Subcutaneous abdominal adipose tissue (tissue), 5 donors: ENCODE results near the gene SGMS1.
"Not testable (repeated sequence)": the region's sequence is repeated elsewhere in the genome, so short reads cannot be mapped to it uniquely, and the experiment has no call there.

Source experiments
- H3K27ac ChIP-seq: one replicate; pipeline ENCODE4 v1.7.0; 2013; ENCODE audit warnings: low read depth, mild to moderate bottlenecking, inconsistent platforms, low read length, moderate library complexity
- H3K27me3 ChIP-seq, 5 donors: one replicate each; pipeline ENCODE4 v1.7.0; 2013; ENCODE audit warnings: low read length in 5 of 5, inconsistent platforms in 1 of 5; ENCODE audit not compliant: control insufficient read depth in 5 of 5, insufficient read depth in 4 of 5
- H3K36me3 ChIP-seq, 5 donors: one replicate each; pipeline ENCODE4 v1.7.0; 2013; ENCODE audit warnings: low read length in 5 of 5; ENCODE audit not compliant: control insufficient read depth in 5 of 5, insufficient read depth in 5 of 5
- H3K4me1 ChIP-seq, 5 donors: one replicate each; pipeline ENCODE4 v1.7.0; 2013; ENCODE audit warnings: low read length in 5 of 5, mild to moderate bottlenecking in 3 of 5, moderate library complexity in 1 of 5; ENCODE audit not compliant: control insufficient read depth in 5 of 5, insufficient read depth in 5 of 5
- H3K4me3 ChIP-seq, 5 donors: one replicate each; pipeline ENCODE4 v1.7.0; 2013; ENCODE audit warnings: low read length in 5 of 5, low read depth in 1 of 5
- H3K9ac ChIP-seq, 5 donors: one replicate each; pipeline ENCODE4 v1.7.0; 2013; ENCODE audit warnings: low read length in 5 of 5, mild to moderate bottlenecking in 4 of 5, moderate library complexity in 3 of 5
- H3K9me3 ChIP-seq, 5 donors: one replicate each; pipeline ENCODE4 v1.7.0; 2013; ENCODE audit warnings: low read length in 5 of 5; ENCODE audit not compliant: control insufficient read depth in 5 of 5
- donor health status: healthy.
- donor health status: healthy.
- donor health status: healthy.
- donor health status: healthy.
- donor health status: healthy.

The SGMS1 gene

DNA sequence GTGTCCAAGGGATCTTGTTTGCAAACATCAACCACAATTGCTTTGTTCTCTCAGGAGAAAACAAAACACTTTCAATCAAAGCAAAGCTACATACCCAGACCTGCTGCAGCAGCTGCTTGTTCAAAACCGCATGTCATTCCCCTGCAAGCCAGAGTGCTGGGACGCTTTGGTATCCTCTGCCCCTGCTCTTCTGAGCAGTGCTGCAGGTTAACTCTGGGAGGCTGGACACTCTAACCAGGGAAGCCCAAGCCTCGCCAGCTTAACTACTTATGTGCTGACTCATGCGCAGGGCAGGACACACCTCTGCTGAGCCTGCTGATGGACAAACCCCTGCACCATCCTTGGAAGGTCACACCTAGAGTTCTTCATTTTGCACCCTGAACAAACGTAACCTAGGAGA, 344.3 kb downstream of the SGMS1 start:
- Histone ChIP-seq H3K36me3 (no peaks in the 10 kb centered on the region), H3K27ac (no peak overlapping the region), H3K4me3 (no peak overlapping the region), H3K27me3 (peaks cover 0 to 2% (median 0%) of the 10 kb centered on the region in 5 donors), H3K9me3 (no peaks in the 10 kb centered on the region), H3K9ac (no peak overlapping the region), H3K4me1 (no peaks in the 10 kb centered on the region)

DNA sequence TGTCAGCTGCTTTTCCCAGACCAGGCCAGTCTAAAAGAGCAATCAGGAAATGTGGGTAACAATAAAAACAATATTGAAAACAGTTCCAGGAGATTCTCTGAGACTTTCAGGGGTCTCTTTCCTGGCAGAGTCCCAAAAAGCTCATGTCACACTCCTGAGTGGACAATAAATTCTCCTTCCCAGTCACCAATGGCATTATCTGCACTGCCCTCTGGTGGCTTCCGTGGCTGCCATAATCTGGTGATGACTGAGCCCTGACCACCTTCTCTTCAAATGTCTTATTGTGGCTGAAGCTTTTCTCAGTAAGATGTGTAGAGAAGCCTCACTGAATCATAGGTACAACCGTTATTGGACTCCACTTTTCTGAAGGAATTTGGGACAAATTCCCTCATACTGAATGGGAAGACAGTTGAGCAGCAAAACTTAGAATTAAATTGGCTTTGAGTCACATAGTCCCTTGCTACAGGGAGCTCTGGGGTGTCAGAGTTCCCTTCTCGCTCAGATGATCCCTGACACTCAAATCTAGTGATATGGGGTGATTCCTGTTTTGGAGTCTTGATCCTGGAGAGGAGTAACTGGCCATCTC, 348.0 kb downstream of the SGMS1 start:
- Histone ChIP-seq H3K4me1 (no peaks in the 10 kb centered on the region), H3K9ac (no peak overlapping the region), H3K27me3 (peaks cover 0 to 2% (median 0%) of the 10 kb centered on the region in 5 donors), H3K9me3 (no peaks in the 10 kb centered on the region), H3K4me3 (no peak overlapping the region), H3K36me3 (no peaks in the 10 kb centered on the region), H3K27ac (no peak overlapping the region)

- H3K27ac ChIP-seq, result no peak overlapping the region
- H3K4me3 ChIP-seq, result no peak overlapping the region
- H3K9me3 ChIP-seq, result no peaks in the 10 kb centered on the region
These were observed 351.2 kb downstream of the SGMS1 start for GRCh38 chr10:50272531-50272930.

GRCh38 chr10:50271564-50272250, 352.0 kb downstream of the SGMS1 start:
- H3K9me3 ChIP-seq, result no peaks in the 10 kb centered on the region
- peaks cover 0 to 2% (median 0%) of the 10 kb centered on the region in 5 donors for H3K27me3 ChIP-seq
- H3K4me1 ChIP-seq, result no peaks in the 10 kb centered on the region
- H3K4me3 ChIP-seq, result no peak overlapping the region
- no peak overlapping the region for H3K27ac ChIP-seq
- H3K36me3 ChIP-seq, result no peaks in the 10 kb centered on the region
- no peak overlapping the region for H3K9ac ChIP-seq

More at GRCh38 chr10:50272531-50272930, 351.2 kb downstream of the SGMS1 start:
- Histone ChIP-seq H3K27me3 (peaks cover 0 to 2% (median 0%) of the 10 kb centered on the region in 5 donors), H3K4me1 (no peaks in the 10 kb centered on the region), H3K9ac (no peak overlapping the region), H3K36me3 (no peaks in the 10 kb centered on the region)

DNA sequence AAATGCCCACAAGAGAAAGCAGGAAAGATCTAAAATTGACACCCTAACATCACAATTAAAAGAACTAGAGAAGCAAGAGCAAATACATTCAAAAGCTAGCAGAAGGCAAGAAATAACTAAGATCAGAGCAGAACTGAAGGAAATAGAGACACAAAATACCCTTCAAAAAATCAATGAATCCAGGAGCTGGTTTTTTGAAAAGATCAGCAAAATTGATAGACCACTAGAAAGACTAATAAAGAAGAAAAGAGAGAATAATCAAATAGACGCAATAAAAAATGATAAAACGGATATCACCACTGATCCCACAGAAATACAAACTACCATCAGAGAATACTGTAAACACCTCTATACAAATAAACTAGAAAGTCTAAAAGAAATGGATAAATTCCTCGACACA, 355.9 kb downstream of the SGMS1 start:
- not testable (repeated sequence) for H3K27me3 ChIP-seq, H3K9ac ChIP-seq, H3K4me1 ChIP-seq, H3K36me3 ChIP-seq, H3K27ac ChIP-seq, H3K9me3 ChIP-seq, H3K4me3 ChIP-seq

DNA sequence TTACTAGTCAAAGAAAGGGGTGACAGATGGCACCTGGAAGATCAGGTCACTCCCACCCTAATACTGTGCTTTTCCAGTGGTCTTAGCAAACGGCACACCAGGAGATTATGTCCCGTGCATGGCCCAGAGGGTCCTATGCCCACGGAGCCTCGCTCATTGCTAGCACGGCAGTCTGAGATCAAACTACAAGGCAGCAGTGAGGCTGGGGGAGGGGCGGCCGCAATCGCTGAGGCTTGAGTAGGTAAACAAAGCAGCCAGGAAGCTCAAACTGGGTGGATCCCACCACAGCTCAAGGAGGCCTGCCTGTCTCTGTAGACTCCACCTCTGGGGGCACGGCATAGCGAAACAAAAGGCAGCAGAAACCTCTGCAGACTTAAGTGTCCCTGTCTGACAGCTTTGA, 361.1 kb downstream of the SGMS1 start:
- not testable (repeated sequence) for H3K9me3 ChIP-seq, H3K27me3 ChIP-seq, H3K9ac ChIP-seq, H3K4me3 ChIP-seq, H3K27ac ChIP-seq, H3K36me3 ChIP-seq, H3K4me1 ChIP-seq

DNA sequence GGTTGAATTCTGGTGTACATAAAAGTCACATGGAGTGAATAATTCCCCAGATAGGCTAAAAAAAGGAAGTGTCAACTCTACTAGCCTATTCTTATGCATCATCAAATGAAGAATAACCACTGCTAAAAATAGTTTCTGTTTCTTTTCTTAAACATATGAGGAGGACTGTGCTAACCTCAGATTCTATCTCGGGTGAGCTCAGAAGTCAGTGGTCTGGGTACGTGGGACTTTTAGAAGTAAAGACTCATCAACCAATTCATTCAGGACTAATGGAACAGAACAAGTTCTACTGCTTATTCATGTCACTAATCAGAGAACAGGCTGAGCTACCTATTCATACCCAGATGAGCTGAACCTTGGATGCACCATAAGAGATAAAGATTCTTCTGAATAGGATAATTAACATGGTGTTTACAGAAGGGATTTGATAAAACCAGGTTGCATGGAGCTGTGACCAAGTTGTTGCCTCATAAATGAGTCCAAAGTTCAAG, 362.9 kb downstream of the SGMS1 start:
- no peaks in the 10 kb centered on the region for H3K9me3 ChIP-seq

More for the DNA sequence above, 362.9 kb downstream of the SGMS1 start:
- Histone ChIP-seq H3K4me3 (no peak overlapping the region), H3K36me3 (no peaks in the 10 kb centered on the region), H3K4me1 (no peaks in the 10 kb centered on the region), H3K9ac (no peak overlapping the region), H3K27me3 (no peaks in the 10 kb centered on the region), H3K27ac (no peak overlapping the region)
